Measurements from ENCODE around the gene PDF.
"Not testable (repeated sequence)": the region's sequence is repeated elsewhere in the genome, so short reads cannot be mapped to it uniquely, and the experiment has no call there.

PDF gene

DNA sequence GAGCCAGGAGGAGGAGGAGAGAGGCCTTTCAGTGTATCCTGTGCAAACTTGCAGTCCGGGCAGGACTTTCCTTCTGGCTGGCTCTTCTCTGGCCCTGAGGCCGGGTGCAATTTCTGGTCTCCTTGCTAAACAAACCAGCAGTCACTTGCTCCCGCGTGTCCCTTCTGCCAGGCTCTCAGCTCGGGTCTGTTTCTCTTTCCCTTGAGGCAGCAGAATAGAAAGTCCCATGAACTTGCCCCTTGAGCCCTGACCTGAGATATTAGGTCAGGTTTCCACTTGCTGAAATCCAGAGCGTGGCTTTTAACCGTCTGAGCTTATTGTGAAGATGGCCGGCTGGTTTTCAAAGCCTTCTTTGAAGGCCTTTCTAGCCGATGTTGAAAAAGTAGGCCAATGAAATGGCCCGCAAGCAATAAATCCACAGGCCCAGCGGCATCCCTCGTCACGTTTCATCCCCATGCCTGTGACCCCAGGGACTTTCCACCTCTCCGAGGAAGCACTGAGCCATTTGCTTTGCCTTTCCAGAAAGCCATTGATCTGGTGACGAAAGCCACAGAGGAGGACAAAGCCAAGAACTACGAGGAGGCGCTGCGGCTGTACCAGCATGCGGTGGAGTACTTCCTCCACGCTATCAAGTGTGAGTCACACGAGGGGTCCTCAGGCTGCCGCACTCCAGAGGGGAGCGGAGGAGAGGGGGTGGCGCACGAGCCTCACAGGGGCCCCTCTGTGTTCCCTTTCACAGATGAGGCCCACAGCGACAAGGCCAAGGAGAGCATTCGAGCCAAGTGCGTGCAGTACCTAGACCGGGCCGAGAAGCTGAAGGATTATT lies 14.7 kb downstream of the PDF start:
- no peak for DNase-seq

- no peak for DNase-seq
Observed at GRCh38 chr16:69314534-69314933, 15.9 kb downstream of the PDF start.

- DNase-seq, result no peak
Observed at GRCh38 chr16:69313469-69313868, 16.9 kb downstream of the PDF start.

DNA sequence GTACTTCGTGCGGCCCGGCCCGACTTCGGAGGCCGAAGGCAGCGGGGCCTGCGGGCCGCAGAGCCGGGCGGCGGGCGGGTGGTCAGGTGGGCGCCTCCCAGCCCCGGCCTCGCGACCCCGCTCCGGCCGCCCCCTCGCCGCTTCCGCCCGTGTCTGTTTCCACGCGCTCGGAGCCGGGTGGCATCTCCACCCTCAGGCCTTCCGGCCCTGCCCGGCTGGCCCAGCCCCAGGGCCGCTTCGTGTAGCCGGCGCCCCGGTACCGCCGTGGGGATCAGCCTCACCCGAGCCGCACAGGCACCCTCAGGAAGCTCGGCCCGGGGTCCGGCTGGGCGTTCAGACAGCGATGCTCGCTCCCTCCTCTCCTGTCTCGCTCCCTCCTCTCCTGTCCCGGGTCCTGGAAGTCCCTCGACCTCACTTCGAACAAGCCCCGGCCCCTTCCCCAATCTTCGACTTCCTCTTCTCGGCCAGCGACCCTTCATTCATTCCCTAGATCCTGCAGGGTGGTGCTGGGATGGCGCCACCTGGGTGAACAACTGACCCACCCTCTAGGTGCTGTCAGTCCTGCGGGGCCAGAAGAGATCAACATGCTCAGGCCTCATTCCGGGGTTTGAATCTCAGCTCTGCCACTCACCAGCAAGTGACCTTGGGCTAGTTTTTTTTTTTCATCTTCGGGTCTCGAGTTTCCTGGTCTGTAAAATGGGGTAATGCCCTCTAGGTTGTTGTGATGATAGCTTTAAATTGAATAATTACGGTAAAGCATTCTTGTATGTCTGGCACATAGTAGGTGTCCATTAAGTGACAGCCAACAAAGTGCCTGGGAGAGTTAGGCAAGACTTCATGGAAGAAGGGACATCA lies 18.6 kb downstream of the PDF start:
- no peak for DNase-seq

DNA sequence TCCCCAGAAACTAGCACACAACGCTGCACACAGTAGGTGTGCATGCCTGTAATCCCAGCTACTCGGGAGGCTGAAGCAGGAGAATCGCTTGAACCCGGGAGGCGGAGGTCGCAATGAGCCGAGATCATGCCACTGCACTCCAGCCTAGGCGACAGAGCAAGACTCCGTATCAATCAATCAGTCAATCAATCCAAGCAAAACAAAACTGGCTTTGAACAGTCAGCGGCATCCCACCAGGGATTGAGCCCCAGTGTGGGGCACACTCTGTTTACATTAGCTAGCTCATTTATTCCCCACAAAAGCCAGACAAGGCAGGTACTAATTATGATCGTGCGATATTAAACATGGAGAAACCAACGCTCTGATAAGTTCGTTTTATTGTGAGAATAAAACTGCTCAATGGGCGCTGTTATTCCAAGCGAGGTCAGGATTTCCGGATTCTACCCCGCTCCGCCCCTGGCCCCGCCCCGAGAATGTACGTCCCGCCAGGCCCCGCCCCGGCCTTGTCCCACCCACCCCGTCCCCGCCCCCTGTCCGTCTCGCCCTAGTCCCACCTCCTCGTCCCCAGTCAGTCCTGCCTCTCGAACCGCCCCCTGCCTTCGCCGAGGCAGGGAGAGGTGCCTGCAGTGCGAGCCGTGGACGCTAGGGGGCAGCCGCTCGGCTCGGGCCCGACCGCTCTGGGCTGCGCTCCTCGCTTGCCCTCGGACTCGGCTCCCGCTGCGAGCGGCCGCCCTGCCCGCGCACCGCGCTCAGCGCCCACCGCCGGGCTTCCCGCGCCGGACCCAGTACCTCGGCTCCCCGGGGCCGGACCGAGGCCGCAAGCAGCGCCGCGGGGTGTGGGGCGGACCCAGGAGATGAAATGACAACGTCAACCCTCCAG lies 19.5 kb downstream of the PDF start, which contains the start of gene VPS4A:
Gene VPS4A, plus strand, starts transcription at position 698 of the 880 bp plus-strand sequence. Its CDS starts 162 bp downstream, at position 860.
- DNase-seq, result peak; percentile 85

- DNase-seq, result no peak
Observed at GRCh38 chr16:69309316-69309715, 21.1 kb downstream of the PDF start.

DNA sequence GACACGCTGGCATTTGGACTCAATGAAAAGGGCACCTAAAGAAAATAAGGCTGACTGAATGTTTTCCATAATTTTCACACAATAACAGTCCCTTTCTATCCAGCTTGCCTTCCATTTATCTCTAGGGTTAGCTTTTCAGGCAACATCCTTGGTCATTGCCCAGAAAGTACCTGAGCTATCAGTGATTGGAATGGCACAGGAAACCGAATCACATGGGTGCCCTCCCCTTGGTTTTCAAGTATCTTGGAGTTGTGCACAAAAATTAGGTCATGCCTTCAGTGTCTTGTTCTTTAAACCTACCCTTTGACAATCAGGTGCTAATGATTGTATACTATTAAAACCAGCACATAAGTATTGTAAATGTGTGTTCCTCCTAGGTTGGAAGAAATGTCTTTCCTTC lies 22.5 kb downstream of the PDF start:
- DNase-seq, result no peak

DNA sequence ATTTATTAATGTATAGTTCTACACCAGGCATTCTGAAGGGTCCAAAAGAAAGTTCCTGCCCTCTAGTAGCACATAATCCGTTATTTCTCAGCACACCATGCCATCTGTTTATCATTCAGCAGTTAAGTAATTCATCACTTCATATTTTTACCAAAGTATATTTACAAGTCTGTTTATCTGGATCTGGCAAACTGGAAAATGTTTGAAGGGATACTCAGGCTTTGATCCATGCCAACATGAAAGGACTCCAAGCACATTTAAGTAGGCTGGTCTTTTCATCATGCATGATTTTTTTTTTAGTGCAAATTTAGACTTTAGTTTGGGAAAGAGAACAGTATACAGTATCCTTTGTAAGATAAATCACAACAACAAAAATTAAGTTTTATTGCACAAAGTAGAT lies 23.3 kb downstream of the PDF start:
- no peak for DNase-seq

DNA sequence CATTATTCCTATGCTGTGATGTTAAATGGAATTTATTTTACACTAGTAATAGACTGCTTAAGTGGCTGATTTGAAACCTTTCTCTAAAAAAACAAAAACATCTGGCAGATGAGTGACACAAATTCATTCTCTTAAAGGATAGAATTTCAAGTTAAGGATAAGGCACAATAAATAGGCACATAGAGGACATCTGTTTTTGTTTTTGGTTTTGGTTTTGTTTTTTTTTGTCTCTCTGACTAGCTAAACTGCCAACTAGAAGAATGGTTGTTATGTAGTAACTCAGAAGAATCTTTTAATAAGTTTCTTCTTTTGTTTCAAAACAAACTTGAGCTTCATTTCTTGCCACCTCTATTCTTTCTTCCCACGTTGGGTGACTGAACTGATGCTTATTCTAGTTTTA lies 24.4 kb downstream of the PDF start:
- DNase-seq, result no peak

GRCh38 chr16:69302301-69302700 lies 28.1 kb downstream of the PDF start:
- no peak for DNase-seq

- DNase-seq, result no peak
Observed at GRCh38 chr16:69301861-69302260, 28.5 kb downstream of the PDF start.

GRCh38 chr16:69301187-69301586 lies 29.2 kb downstream of the PDF start:
- no peak for DNase-seq

DNA sequence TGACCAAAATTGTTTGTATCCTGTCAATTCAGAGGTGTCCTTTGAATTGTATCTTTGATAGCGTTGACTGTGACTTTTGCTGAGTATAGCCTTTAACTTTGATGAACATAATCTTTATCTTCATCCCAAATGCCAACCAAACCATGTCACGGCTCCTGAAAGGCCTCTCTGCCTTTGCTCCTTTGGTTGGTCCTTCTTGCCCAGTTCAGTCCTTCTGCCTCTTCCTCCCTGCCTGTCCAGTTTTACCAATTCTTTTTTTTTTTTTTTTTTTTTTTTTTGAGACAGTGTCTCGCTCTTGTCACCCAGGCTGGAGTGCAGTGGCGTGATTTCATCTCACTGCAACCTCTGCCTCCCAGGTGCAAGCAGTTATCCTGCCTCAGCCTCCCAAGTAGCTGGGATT lies 32.1 kb downstream of the PDF start:
- no peak for DNase-seq

DNA sequence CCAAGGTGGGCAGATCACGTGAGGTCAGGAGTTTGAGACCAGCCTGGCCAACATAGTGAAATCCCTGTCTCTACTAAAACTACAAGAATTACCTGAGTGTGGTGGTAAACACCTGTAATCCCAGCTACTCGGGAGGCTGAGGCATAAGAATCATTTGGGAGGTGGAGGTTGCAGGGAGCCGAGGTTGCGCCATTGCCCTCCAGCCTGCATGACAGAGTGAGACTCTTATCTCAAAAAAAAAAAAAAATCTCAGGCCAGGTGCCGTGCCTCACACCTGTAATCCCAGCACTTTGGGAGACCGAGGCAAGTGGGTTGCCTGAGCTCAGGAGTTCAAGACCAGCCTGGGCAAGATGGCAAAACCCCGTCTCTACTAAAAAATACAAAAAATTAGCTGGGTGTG lies 33.6 kb downstream of the PDF start:
- DNase-seq, result not testable (repeated sequence)

DNA sequence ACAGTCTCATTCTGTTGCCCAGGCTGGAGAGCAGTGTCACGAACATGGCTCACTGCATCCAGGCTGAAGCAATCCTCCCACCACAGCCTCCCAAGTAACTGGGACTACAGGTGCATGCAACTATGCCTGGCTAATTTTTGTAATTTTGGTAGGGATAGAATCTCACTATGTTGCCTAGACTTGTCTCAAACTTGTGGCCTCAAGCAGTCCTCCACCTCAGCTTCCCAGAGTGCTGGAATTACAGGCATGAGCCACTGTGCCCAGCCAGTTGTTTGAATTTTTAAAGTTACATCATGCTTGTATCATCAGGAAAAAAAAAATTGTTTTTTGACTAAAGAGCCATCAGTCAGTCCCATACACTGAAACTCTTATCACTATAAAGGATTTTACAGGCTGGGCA lies 36.3 kb downstream of the PDF start:
- DNase-seq, result no peak

DNA sequence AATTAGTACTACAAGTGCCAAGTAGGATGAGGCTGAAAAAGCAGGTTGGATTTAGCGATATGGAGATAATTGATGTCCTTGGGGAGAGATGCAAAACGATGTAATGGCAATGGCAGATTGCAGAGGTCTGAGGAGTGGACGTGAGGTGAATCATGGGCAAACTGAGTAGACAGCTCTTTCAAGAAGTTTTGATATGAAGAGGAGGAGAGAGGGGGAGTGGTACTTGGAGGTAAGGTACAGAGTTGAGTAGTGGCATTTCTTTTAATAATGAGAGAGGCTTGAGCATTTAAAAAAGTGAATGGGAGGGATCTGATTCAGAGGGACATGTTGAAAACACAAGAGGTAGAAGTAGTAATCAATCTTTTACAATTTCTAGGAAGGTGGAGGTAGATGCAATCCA lies 37.0 kb downstream of the PDF start:
- DNase-seq, result no peak

DNA sequence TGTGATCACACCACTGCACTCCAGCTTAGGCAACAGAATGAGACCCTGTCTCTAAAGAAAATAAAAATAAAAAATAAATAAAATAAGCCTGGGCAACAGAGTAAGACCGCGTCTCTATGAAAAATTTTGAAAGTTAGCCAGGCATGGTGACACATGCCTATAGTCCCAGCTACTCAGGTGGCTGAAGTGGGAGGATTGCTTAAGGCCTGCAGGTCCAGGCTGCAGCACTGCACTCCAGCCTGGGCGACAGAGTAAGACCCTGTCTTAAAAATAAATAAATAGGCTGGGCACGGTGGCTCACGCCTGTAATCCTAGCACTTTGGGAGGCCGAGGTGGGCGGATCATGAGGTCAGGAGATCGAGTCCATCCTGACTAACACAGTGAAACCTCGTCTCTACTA lies 38.7 kb downstream of the PDF start:
- DNase-seq, result not testable (repeated sequence)

DNA sequence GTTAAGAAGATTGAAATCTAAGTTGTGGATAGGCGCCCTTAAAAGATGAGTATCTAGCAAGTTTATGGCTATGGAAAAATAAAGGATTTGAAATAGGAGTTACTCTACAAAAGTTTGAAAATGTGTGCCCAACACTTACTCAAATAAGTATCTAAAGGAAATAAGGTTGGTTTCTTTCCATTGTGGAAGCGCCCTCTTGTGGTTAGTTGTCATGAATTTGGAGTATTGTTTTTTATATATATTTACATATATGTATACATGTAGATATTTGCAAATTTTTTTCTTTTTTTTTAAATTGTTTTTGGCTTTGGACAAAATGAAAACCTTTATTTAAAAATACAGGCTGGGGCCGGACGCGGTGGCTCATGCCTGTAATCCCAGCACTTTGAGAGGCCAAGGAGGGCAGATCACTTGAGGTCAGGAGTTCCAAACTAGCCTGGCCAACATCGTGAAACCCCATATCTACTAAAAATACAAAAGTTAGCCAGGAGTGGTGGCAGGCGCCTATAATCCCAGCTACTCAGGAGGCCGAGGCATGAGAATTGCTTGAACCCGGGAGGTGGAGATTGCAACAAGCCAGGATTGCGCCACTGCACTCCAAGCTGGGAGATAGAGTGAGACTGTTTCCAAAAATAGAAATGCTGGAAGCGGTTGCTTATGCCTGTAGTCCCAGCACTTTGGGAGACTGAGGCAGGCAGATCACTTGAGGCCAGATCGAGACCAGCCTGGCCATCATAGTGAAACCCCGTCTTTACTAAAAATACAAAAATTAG lies 43.3 kb downstream of the PDF start:
- peak; percentile 13 for DNase-seq

GRCh38 chr16:69285240-69285639 lies 45.1 kb downstream of the PDF start:
- DNase-seq, result no peak

DNA sequence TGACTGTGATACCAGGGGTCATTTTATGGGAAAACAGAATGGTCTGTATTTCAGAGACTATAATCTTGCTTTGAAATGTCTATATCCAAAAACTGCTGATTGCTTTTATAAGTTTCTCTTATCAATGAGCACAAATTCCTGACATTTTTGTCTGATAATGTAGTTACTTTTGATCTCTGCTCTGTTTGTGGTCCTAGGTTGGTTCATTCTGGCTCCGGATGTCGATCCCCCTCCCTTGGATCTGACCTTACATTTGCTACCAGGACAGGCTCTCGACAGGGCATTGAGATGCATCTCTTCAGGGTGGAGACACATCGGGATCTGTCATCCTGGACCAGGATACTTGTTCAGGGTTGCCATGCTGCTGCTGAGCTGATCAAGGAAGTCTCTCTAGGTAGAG lies 46.5 kb downstream of the PDF start:
- no peak for DNase-seq

GRCh38 chr16:69277413-69277812 lies 53.0 kb downstream of the PDF start:
- DNase-seq, result no peak

Measured in NCI-H526 treated with DMSO at 0.1 percent for 48 hours (cell line).